HCT116 (cell line): Measurements from ENCODE around the gene TCP11. TPM values are rescaled to one million over a fixed set of nuclear protein-coding genes. Genes with fewer than 3 reads are reported as not detected.

ENCODE experiments used
- ATAC-seq: fragments of 200-7000 bp; cut with Tn5 transposase; 2 replicates; pipeline ENCODE4 v1.9.1; 2020; ENCODE audit warnings: mild to moderate bottlenecking, moderate library complexity
- BruUV-seq: library from RNA; stranded (reverse); fragments of 400-500 nt; replicated peaks from 2 replicates; lab custom pipeline; 2021; lab: Mats Ljungman, UMichigan
- CTCF ChIA-PET: fragments of 300-600 bp; sonication (Branson Sonifier 250); formaldehyde crosslinking; loops from one replicate; lab custom pipeline; 2021; ENCODE audit warnings: antibody characterized with exemption; lab: Charles Lee
- POLR2A ChIA-PET: fragments of 300-600, 350-600 bp; sonication (Branson Sonifier 250); formaldehyde crosslinking; loops from one replicate; lab custom pipeline; 2021; ENCODE audit warnings: antibody characterized with exemption; lab: Charles Lee
- RAD21 ChIA-PET, 2 experiments: fragments of 300-600 bp; sonication (Branson Sonifier 250); formaldehyde crosslinking; loops; one replicate each; lab custom pipeline; 2023; ENCODE audit warnings: low total read pairs in 2 of 2; ENCODE audit not compliant: uncharacterized antibody in 2 of 2, unreplicated experiment in 2 of 2, low non-redundant PET in 1 of 2; lab: Charles Lee
- DNase-seq: peaks from one replicate; pipeline ENCODE4 v3.0.0-alpha.2; 2010; ENCODE audit warnings: low read depth, low spot score
- H2AFZ ChIP-seq: fragments of 200-600 bp; shearing (Covaris generic), sonication (generic); 2 replicates; pipeline ENCODE4 v1.6.1; 2017; ENCODE audit warnings: low read depth, mixed run types, mixed read lengths, antibody characterized with exemption, low read length; ENCODE audit not compliant: poor library complexity, severe bottlenecking
- H3K27ac ChIP-seq: 2 replicates; pipeline ENCODE4 v1.5.1; 2012; ENCODE audit warnings: low read depth, low read length
- H3K27me3 ChIP-seq: fragments of 200-600 bp; sonication (generic); 2 replicates; pipeline ENCODE4 v1.6.1; 2016; ENCODE audit warnings: mixed run types, low read length, mixed read lengths; ENCODE audit not compliant: insufficient read depth
- H3K36me3 ChIP-seq, 2 experiments: fragments of 200-500 bp in 1 of 2; fragments of 200-600 bp in 1 of 2; sonication (Bioruptor generic) in 1 of 2; sonication (generic) in 1 of 2; 2 replicates each; pipeline versions ENCODE4 v1.5.1 to v1.6.1; 2014 to 2016; ENCODE audit warnings: low read length in 2 of 2, inconsistent platforms in 1 of 2, mixed read lengths in 1 of 2, mixed run types in 1 of 2; ENCODE audit not compliant: insufficient read depth in 2 of 2, control insufficient read depth in 1 of 2
- H3K4me1 ChIP-seq, 2 experiments: fragments of 200-600 bp in 1 of 2; sonication (generic) in 1 of 2; 2 replicates each; pipeline versions ENCODE4 v1.5.1 to v1.6.1; 2012 to 2017; ENCODE audit warnings: low read length in 2 of 2, inconsistent platforms in 1 of 2, mild to moderate bottlenecking in 1 of 2, mixed read lengths in 1 of 2, mixed run types in 1 of 2, moderate library complexity in 1 of 2; ENCODE audit not compliant: insufficient read depth in 2 of 2, control insufficient read depth in 1 of 2
- H3K4me2 ChIP-seq: fragments of 200-600 bp; sonication (generic); 2 replicates; pipeline ENCODE4 v1.6.1; 2017; ENCODE audit warnings: mixed run types, low read length, mixed read lengths
- H3K4me3 ChIP-seq, 2 experiments: fragments of 200-600 bp in 1 of 2; sonication (generic) in 1 of 2; replicated peaks in 1 of 2; 2 replicates each; pipeline ENCODE4 v1.5.1; 2011 to 2016; ENCODE audit warnings: low read length in 2 of 2, control low read depth in 1 of 2, low read depth in 1 of 2, mild to moderate bottlenecking in 1 of 2, mixed read lengths in 1 of 2, mixed run types in 1 of 2
- H3K79me2 ChIP-seq: fragments of 200-600 bp; sonication (generic); 2 replicates; pipeline ENCODE4 v1.6.1; 2017; ENCODE audit warnings: mild to moderate bottlenecking, mixed run types, low read length, moderate library complexity, mixed read lengths; ENCODE audit not compliant: insufficient read depth
- H3K9ac ChIP-seq: fragments of 200-600 bp; sonication (generic); 2 replicates; pipeline ENCODE4 v1.6.1; 2016; ENCODE audit warnings: low read length, mixed read lengths
- H3K9me2 ChIP-seq: fragments of 200-600 bp; sonication (generic), shearing (Covaris generic); 2 replicates; pipeline ENCODE4 v1.6.1; 2017; ENCODE audit warnings: mixed run types, mild to moderate bottlenecking, moderate library complexity; ENCODE audit not compliant: insufficient read depth
- H3K9me3 ChIP-seq, 2 experiments: fragments of 200-500 bp in 1 of 2; fragments of 200-600 bp in 1 of 2; sonication (Bioruptor generic) in 1 of 2; sonication (generic) in 1 of 2; 2 replicates each; pipeline ENCODE4 v1.6.1; 2014 to 2017; ENCODE audit warnings: low read length in 2 of 2, mixed read lengths in 2 of 2, inconsistent platforms in 1 of 2, low read depth in 1 of 2, mild to moderate bottlenecking in 1 of 2, mixed run types in 1 of 2, moderate library complexity in 1 of 2; ENCODE audit not compliant: control insufficient read depth in 1 of 2, insufficient read depth in 1 of 2
- H4K20me1 ChIP-seq: fragments of 200-600 bp; sonication (generic), shearing (Covaris generic); 2 replicates; pipeline ENCODE4 v1.6.1; 2017; ENCODE audit warnings: mixed run types, mild to moderate bottlenecking, moderate library complexity; ENCODE audit not compliant: insufficient read depth
- CBX3 ChIP-seq: IDR thresholded peaks from 2 replicates; pipeline ENCODE4 v1.6.1; 2012; ENCODE audit warnings: low read depth
- EZH2phosphoT487 ChIP-seq: fragments of 200-600 bp; IDR thresholded peaks from 2 replicates; pipeline ENCODE4 v1.6.1; 2018; ENCODE audit warnings: antibody characterized with exemption, borderline replicate concordance
- POLR2AphosphoS5 ChIP-seq: IDR thresholded peaks from 2 replicates; pipeline ENCODE4 v1.6.1; 2011; ENCODE audit warnings: mild to moderate bottlenecking, low read depth, low read length, moderate library complexity
- ZFX ChIP-seq: fragments of 450-650 bp; IDR thresholded peaks from 2 replicates; pipeline ENCODE4 v1.6.1; 2017
- intact Hi-C: fragments of 100-400 bp; cut with micrococcal nuclease; formaldehyde crosslinking; loops from 2 replicates; pipeline ENCODE4 v1.10.0; 2022
- total RNA-seq: library from RNA; stranded (reverse); gene quantifications from one replicate; pipeline ENCODE4 v1.2.1, GENCODE V29; 2021; ENCODE audit not compliant: unreplicated experiment
- TF ChIP-seq, protein P1 (sequence below): IDR thresholded peaks from 2 replicates; pipeline ENCODE4 v1.6.1; 2012; ENCODE audit warnings: low read depth

TCP11 gene
- total RNA-seq, 1 experiment from 2014 or later = not detected

DNA sequence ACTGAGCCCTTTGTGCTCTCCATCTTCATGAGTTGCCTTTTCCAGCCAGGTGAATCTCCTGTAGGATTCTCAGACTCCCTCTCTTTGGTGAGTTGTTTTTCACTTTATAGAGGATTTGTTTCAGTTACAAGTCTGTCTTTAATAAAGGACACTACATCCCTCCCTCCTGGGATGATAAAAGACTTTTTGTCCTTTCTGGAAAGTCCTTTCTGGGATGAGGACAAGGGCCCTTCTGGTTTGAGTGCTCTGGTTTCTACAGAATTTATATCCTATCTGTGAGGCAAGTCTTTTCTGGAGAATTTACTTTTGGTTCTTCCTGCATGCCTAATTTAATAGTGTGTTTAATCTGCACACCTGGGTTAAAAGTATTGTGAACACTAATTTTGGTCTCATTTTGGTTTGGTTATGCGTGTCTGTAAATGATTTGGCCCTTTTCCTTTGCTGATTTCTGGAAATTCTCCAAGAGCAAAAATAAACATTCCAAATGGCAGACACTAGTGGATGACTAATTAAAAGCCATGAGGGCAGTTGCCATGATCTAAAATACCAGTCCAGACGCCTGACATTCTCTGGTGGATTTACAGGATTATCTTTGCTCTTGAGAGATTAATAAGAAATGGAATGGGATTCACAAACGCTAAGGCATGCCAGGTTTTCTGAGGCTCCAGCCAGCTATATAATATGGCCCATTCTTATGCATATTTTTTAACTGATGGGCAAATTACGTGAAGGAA lies 44.8 kb downstream of the TCP11 start:
- Histone ChIP-seq H3K4me3 (no peak overlapping the region), H3K36me3 (no peaks in the 10 kb centered on the region), H4K20me1 (no peaks in the 10 kb centered on the region), H3K4me2 (peak overlapping the region; percentile 47), H3K27ac (peak overlapping the region; percentile 0; the same call in 1 of the 2 replicates), H3K9me2 (no peaks in the 10 kb centered on the region), H3K79me2 (no peaks in the 10 kb centered on the region), H3K9ac (no peak overlapping the region), H3K27me3 (no peaks in the 10 kb centered on the region), H3K9me3 (no peaks in the 10 kb centered on the region), H2AFZ (no peak overlapping the region), H3K4me1 (peaks cover 18 to 20% of the 10 kb centered on the region in 2 experiments)
- POLR2A ChIA-PET = no interaction called here
- ATAC-seq = peak; percentile 53
- TF ChIP-seq, protein P1, sequence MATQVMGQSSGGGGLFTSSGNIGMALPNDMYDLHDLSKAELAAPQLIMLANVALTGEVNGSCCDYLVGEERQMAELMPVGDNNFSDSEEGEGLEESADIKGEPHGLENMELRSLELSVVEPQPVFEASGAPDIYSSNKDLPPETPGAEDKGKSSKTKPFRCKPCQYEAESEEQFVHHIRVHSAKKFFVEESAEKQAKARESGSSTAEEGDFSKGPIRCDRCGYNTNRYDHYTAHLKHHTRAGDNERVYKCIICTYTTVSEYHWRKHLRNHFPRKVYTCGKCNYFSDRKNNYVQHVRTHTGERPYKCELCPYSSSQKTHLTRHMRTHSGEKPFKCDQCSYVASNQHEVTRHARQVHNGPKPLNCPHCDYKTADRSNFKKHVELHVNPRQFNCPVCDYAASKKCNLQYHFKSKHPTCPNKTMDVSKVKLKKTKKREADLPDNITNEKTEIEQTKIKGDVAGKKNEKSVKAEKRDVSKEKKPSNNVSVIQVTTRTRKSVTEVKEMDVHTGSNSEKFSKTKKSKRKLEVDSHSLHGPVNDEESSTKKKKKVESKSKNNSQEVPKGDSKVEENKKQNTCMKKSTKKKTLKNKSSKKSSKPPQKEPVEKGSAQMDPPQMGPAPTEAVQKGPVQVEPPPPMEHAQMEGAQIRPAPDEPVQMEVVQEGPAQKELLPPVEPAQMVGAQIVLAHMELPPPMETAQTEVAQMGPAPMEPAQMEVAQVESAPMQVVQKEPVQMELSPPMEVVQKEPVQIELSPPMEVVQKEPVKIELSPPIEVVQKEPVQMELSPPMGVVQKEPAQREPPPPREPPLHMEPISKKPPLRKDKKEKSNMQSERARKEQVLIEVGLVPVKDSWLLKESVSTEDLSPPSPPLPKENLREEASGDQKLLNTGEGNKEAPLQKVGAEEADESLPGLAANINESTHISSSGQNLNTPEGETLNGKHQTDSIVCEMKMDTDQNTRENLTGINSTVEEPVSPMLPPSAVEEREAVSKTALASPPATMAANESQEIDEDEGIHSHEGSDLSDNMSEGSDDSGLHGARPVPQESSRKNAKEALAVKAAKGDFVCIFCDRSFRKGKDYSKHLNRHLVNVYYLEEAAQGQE = no peak
- TF ChIP-seq ZFX (no peak), CBX3 (no peak), POLR2AphosphoS5 (no peak), EZH2phosphoT487 (no peak)
- CTCF ChIA-PET = interaction anchor here (0.6 kb wide), 1 partner anchor 109 kb away, joined by 3 read pairs; no protein-coding TSS in a partner anchor
- no TSS peak for BruUV-seq
- RAD21 ChIA-PET = no interaction called here
- intact Hi-C loops = no loop called here
- peak; percentile 8 for DNase-seq
